ENCODE data around the gene COL1A1.

Gene COL1A1

DNA sequence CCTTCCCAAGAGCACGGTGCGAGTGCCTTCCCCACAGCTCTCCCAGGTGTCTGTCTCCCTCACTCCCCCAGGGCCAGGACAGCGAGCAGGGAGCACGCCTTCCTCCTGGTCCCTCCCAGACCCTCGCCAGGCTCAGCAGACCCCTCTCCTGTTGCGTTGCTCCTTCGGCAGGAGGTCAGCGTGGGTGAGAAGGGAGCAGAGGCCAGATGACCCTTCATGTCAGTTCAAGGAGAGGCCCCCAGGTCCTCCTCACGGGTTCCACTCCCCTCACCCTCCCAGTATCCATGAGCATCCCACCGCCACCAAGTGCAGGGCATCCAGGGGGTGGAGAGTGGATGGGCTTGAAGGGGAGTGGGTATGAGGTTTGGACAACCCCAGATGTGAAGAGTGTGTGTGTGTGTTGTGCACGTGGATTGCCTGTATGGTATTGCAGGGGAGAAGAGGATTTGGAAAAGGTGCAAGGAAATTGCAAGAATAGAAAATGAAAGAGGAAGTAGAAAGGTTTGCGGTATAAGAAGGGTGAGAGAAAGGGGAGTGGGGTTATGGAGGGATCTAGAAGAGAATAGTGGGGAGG, 17.9 kb downstream of the COL1A1 start:
- no peak for DNase-seq (ENCODE audit: low read depth)

DNA sequence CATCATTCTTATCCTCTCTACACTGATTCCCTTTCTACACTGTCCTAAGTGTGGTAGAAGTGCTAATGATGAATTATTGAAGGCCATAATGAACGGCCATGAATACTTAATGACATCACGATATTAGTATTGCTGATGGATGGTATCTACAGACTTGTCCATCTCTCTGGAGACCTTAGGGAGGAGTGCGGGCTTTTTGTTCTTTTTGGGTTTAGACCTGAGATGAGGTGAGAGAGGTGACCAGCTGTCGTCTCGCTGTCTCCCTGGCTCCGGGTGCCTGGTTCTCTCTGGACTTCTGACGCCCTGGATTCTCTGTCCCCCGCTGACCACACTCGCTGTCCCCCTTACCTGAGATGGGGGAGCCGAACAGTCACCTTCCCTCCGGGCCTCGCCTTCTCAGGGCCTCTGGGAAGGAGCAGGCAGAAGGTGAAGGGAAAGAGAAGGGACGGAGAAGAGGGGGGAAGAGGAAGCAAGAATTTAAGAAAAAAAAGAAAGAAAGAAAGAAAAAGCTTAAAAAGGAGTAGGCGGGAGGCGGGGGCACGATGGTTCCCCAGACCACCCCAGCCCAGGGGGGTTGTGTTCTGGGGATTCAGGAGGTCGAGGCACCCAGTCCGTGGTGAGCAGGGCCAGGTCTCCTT, 18.5 kb downstream of the COL1A1 start:
- TF ChIP-seq CTCF (IDR thresholded peaks at IDR 0.05; ENCODE audit: low read depth, low read length, missing control alignments) = no peak
- DNase-seq (ENCODE audit: low read depth) = no peak
- in situ Hi-C loops (cut with HindIII; ENCODE audit: low sequenced_read_pairs) = no loop called here
- no peak overlapping the region for H3K4me3 ChIP-seq (ENCODE audit: low read depth, low read length)

More for the DNA sequence above, 17.9 kb downstream of the COL1A1 start:
- in situ Hi-C loops (cut with HindIII; ENCODE audit: low sequenced_read_pairs) = no loop called here
- no peak for TF ChIP-seq CTCF (IDR thresholded peaks at IDR 0.05; ENCODE audit: low read depth, low read length, missing control alignments)
- no peak overlapping the region for H3K4me3 ChIP-seq (ENCODE audit: low read depth, low read length)

DNA sequence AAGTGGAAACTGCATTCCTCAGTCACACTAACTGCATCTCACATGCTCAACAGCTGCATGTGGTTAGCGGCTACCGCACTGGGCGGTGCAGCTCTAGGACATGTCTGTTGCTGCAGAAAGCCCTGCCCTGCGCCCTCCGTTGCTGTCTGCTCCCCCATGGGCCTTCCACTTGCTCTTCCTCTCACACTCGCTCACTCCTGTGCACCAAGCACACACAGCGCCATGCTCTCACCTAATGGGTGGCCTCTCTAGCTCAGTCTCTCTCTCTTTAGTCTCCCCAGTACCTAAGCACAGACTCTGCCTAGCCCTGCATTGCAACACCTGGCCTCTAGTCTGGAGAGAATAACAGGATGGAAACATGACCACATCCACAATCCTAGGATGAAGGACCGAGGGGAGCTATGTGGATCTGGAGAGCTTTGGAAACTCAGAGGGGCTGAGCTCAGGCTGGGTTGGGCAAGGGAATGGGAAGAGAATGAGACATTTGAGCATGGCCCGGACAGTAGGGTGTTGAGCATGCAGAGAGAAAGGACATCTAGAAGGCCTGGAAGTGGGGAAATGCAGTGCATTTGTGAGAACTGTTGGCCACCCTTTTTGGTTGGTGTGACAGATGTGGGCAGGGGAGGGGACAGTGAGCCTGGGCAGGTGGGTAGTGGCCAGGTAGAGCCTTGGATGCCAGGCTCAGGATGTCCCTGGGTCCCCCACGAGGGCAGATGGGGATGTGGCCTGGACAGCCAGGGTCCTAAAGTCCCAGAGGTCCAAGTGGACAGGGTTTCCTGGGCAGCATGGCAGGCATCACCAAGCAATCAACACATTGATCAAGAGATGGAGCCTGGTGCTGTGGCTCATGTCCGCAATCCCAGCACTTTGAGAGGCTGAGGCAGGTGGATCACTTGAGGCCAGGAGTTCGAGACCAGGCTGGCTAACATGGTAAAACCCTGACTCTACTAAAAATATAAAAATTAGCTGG, 19.6 kb downstream of the COL1A1 start:
- no peak overlapping the region for H3K4me3 ChIP-seq (ENCODE audit: low read depth, low read length)
- TF ChIP-seq CTCF (IDR thresholded peaks at IDR 0.05; ENCODE audit: low read depth, low read length, missing control alignments) = peak; percentile 10
- in situ Hi-C loops (cut with HindIII; ENCODE audit: low sequenced_read_pairs) = no loop called here
- no peak for DNase-seq (ENCODE audit: low read depth)

DNA sequence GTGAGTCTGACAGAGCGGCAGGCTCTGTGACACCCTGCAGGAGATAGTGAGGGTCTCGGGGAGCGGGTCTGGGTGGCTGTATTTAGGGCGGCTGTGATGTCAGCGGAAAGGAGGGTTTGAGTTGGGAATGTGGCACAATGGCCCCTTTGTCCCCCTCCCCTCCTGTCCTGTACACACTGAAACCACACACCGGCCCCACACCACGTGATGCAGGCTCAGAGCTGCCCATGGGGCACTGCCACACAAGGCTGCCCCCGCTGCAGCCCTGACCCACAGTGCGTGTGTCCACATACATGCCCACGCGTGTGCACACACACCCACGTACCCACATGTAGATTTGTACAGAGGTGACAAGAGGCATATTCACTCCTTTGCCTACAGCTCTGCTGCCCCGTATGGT, 20.3 kb downstream of the COL1A1 start:
- in situ Hi-C loops (cut with HindIII; ENCODE audit: low sequenced_read_pairs) = no loop called here
- no peak overlapping the region for H3K4me3 ChIP-seq (ENCODE audit: low read depth, low read length)
- no peak for TF ChIP-seq CTCF (IDR thresholded peaks at IDR 0.05; ENCODE audit: low read depth, low read length, missing control alignments)
- DNase-seq (ENCODE audit: low read depth) = no peak

GRCh38 chr17:50180620-50181019, 20.8 kb downstream of the COL1A1 start:
- in situ Hi-C loops (cut with HindIII; ENCODE audit: low sequenced_read_pairs) = no loop called here
- TF ChIP-seq CTCF (IDR thresholded peaks at IDR 0.05; ENCODE audit: low read depth, low read length, missing control alignments) = no peak
- DNase-seq (ENCODE audit: low read depth) = no peak
- no peak overlapping the region for H3K4me3 ChIP-seq (ENCODE audit: low read depth, low read length)

DNA sequence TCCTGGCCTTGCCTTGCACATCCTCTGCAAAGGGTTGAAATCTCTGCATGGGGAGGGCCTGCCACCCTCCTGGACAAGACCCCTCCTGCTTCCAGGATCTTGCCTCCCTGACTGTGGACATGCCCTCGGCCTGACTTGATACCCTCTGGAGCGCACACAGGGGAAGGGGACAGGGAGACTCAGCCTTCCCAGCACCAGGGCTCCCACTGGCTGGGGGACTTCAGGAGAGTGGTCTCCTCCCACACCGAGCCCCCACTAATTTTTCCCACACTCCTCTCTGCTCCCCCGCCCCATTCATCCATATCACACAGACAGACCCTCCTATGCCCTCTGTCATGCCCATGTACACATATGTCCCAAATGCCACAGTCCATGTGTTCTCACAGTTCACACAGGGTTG, 21.3 kb downstream of the COL1A1 start:
- TF ChIP-seq CTCF (IDR thresholded peaks at IDR 0.05; ENCODE audit: low read depth, low read length, missing control alignments) = no peak
- no peak for DNase-seq (ENCODE audit: low read depth)
- in situ Hi-C loops (cut with HindIII; ENCODE audit: low sequenced_read_pairs) = no loop called here
- no peak overlapping the region for H3K4me3 ChIP-seq (ENCODE audit: low read depth, low read length)
